PC-3 (cell line): ENCODE measurements around the gene RPLP1.

Experiments used
- CTCF ChIP-seq: fragments of 300-600 bp; sonication (generic); conservative IDR thresholded peaks from 2 replicates; pipeline ENCODE4 v1.5.1; 2017; ENCODE audit warnings: antibody characterized with exemption, low read depth, mild to moderate bottlenecking, low read length
- EZH2 ChIP-seq: fragments of 300-600 bp; sonication (generic); IDR thresholded peaks from one replicate; pipeline ENCODE4 v1.6.1; 2017; ENCODE audit warnings: antibody characterized with exemption, mild to moderate bottlenecking, low read length; ENCODE audit not compliant: unreplicated experiment
- EZH2phosphoT487 ChIP-seq: fragments of 300-600 bp; sonication (generic); IDR thresholded peaks from 2 replicates; pipeline ENCODE4 v1.6.1; 2018; ENCODE audit warnings: mild to moderate bottlenecking, antibody characterized with exemption, low read length, borderline replicate concordance

- TF ChIP-seq CTCF (no peak), EZH2 (no peak), EZH2phosphoT487 (no peak)
Observed at GRCh38 chr15:69452692-69453521, at the start of gene RPLP1.
